ENCODE measurements around the gene ZNF488.

Gene ZNF488

GRCh38 chr10:47381427-47382379 is 2.4 kb downstream of the ZNF488 start:
- DNase-seq (ENCODE audit: low spot score), result no peak

GRCh38 chr10:47381103-47381395 is 3.0 kb downstream of the ZNF488 start:
- DNase-seq (ENCODE audit: low spot score), result no peak

GRCh38 chr10:47380341-47381102 is 3.6 kb downstream of the ZNF488 start:
- no peak for DNase-seq (ENCODE audit: low spot score)

GRCh38 chr10:47379901-47380300 is 4.2 kb downstream of the ZNF488 start:
- no peak for DNase-seq (ENCODE audit: low spot score)

- no peak for DNase-seq (ENCODE audit: low spot score)
Observed at GRCh38 chr10:47379445-47379785, 4.7 kb downstream of the ZNF488 start.

- no peak for DNase-seq (ENCODE audit: low spot score)
Observed at GRCh38 chr10:47378606-47379444, 5.3 kb downstream of the ZNF488 start.

- DNase-seq (ENCODE audit: low spot score), result no peak
Observed at GRCh38 chr10:47378183-47378510, 5.9 kb downstream of the ZNF488 start.

- no peak for DNase-seq (ENCODE audit: low spot score)
Observed at GRCh38 chr10:47376522-47377220, 7.4 kb downstream of the ZNF488 start.

GRCh38 chr10:47374611-47375536 is 9.2 kb downstream of the ZNF488 start:
- DNase-seq (ENCODE audit: low spot score), result no peak

GRCh38 chr10:47372726-47373125 is 11.4 kb downstream of the ZNF488 start:
- no peak for DNase-seq (ENCODE audit: low spot score)

- no peak for DNase-seq (ENCODE audit: low spot score)
Observed at GRCh38 chr10:47371629-47372485, 12.2 kb downstream of the ZNF488 start.

GRCh38 chr10:47370878-47371277 is 13.2 kb downstream of the ZNF488 start:
- DNase-seq (ENCODE audit: low spot score), result no peak

- DNase-seq (ENCODE audit: low spot score), result no peak
Observed at GRCh38 chr10:47370015-47370767, 13.9 kb downstream of the ZNF488 start.

GRCh38 chr10:47369251-47369894 is 14.7 kb downstream of the ZNF488 start:
- no peak for DNase-seq (ENCODE audit: low spot score)

GRCh38 chr10:47368431-47369180 is 15.5 kb downstream of the ZNF488 start:
- no peak for DNase-seq (ENCODE audit: low spot score)

GRCh38 chr10:47367646-47368045 is 16.4 kb downstream of the ZNF488 start:
- no peak for DNase-seq (ENCODE audit: low spot score)

- no peak for DNase-seq (ENCODE audit: low spot score)
Observed at GRCh38 chr10:47366731-47367460, 17.2 kb downstream of the ZNF488 start.

All from CD4-positive, alpha-beta T cell treated with Interleukin-15 for 4 hours (primary cell).